Adipose tissue (tissue), 3 donors: ENCODE results near the gene PTPMT1. TPM values are rescaled to one million over a fixed set of nuclear protein-coding genes. Genes with fewer than 3 reads are reported as not detected.
"Not testable (repeated sequence)": the region's sequence is repeated elsewhere in the genome, so short reads cannot be mapped to it uniquely, and the experiment has no call there.

Experiments used
- H3K27ac ChIP-seq: one replicate; pipeline ENCODE4 v1.5.1; 2013; ENCODE audit warnings: low read depth, low read length
- WGBS, 3 donors: extraction: QIAGEN DNeasy Blood & Tissue Kit; methylation state at CpG; one replicate each; pipeline ENCODE4 v1.1.7; 2013; 5-methylcytosine and 5-hydroxymethylcytosine counted together
- polyA plus RNA-seq, 3 donors: library from polyadenylated mRNA; stranded (reverse); fragments of 200-250 nt; gene quantifications; one replicate each; pipeline ENCODE4 v1.2.3, GENCODE V29; 2013
- donor health status: healthy with polysubstance abuse.
- donor health status: Bipolar disorder and iron deficiency.
- donor health status: healthy.

PTPMT1 gene
- polyA plus RNA-seq, 3 donors: 39.0 to 75.4 (median 52.2) TPM

GRCh38 chr11:47539681-47540039 lies 25.7 kb upstream of the PTPMT1 start:
- WGBS, 3 donors: 18 to 60% (median 54%) methylated on average over 2 of the region's 2 CpGs
- H3K27ac ChIP-seq: no peak overlapping the region

DNA sequence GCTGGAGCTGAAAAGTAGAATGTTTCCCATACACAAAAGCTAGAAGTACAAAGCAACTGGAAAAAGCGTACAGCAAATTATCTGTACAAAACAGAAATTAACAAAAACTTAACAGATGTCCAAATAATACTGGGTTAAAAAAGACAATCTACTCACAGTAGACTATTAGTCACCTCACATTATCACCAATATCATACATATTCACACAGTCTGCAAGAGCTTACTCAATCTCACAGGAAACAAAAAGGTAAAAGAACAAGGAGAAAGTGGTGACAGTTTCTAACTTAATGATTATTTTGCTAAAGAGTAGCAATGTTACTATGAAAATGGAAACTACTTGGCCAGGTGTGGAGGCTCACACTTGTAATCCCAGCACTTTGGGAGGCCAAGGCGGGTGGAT lies 24.3 kb upstream of the PTPMT1 start:
- WGBS, 3 donors: 91 to 98% (median 94%) methylated on average over 2 of the region's 2 CpGs
- no peak overlapping the region for H3K27ac ChIP-seq

DNA sequence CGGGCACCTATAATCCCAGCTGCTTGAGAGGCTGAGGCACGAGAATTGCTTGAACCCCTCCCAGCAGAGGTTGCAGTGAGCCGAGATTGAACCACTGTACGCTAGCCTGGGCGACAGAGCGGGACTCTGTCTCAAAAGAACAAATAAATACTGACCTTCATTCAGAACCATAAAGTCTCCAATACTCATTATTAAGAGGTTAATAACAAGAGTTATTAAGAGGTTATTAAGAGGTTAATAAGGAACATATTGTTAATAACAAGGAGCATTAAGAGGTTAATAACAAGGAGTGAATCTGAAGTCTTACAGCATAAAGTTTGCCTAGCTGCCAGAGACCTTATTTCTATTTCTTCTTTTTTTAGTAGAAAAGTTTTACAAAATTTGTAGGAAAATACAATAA lies 20.1 kb upstream of the PTPMT1 start:
- no peak overlapping the region for H3K27ac ChIP-seq
- 96 to 98% (median 96%) methylated on average over 6 of the region's 6 CpGs for WGBS, 3 donors

DNA sequence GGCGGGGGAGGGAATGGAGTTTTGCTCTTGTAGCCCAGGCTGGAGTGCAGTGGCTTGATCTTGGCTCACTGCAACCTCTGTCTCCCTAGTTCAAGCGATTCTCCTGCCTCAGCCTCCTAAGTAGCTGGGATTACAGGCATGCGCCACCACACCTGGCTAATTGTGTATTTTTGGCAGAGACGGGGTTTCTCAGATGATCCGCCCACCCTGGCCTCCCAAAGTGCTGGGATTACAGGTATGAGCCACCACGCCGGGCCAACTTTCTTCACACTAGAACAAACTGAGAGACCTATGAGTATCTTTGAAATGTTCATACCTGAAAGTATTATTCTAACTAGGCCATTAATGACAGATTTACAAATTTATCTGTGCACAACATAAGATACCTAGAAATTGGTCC lies 19.1 kb upstream of the PTPMT1 start:
- WGBS, 3 donors: 94 to 95% (median 94%) methylated on average over 7 of the region's 7 CpGs
- H3K27ac ChIP-seq: not testable (repeated sequence)

- H3K27ac ChIP-seq: no peak overlapping the region
- WGBS, 3 donors: 67 to 77% (median 74%) methylated on average over 10 of the region's 10 CpGs
Observed at GRCh38 chr11:47550288-47551047, 14.9 kb upstream of the PTPMT1 start.

DNA sequence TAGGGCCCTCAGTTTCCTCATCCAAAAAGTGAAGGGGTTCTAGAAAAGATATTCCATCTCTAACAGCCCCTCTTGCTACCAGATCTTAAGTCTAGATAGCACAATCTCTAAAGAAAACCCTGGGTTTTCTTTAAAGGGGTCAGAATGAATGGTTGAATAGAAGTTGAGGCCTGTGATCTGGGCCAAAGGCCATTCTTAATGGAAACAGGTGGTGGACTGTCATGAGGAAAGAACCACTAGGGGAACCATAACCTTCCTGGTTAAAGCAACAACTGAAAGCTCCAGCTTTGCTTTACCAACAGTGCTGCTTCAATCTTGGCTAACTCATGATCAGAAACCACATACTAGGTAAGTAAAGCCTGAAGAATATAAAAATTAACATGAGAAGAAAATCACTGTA lies 14.3 kb upstream of the PTPMT1 start:
- no peak overlapping the region for H3K27ac ChIP-seq

GRCh38 chr11:47552056-47552565 lies 13.3 kb upstream of the PTPMT1 start:
- WGBS, 3 donors: 2% methylated on average over 22 of the region's 22 CpGs

DNA sequence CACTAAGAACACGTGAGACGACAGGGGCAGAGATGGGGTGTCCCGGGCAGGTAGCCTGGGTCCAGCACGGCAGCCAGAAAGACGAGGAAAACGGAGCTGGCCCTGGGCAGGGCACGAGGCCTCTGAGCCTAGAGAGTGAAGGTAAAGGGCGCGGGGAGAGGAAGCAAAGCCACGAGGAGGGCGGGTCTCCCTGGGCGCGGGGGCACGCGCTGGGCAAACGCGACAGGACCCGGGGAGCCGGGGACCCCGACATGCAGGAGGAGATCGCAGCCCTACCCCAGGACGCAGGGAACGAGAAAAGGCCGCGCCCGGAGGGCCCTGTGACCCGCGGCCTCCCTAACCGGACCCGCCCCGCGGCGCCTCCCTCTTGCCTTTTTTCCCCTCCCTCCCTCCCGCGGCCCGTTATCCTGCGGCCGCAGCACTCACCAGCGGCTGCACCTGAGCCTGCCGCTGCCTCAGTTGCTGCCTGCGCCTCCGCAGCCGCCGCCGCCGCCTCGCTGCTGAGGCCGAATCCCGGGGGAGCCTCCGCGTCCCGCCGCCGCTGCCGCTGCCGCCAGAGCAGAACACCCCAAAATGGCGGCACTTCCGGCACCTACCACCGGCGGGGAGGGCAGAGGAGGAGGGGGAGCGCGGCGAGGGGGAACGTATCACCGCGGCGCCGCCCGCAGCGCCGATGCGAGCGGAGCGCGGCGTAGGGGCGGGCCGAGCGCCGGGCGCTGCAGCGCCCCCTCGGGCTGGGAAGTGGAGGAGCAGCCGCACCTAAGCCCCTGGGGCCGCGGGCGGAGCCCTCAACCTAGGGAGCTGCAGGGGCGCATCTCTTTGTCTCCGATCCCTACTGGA lies 12.6 kb upstream of the PTPMT1 start, which contains the start of gene CELF1:
Gene CELF1, minus strand, starts transcription at position 567 of the 840 bp plus-strand sequence. CDS start 53,609 bp downstream, outside the sequence.
- H3K27ac ChIP-seq: peak within 1 kb of the TSS; percentile 34
- WGBS, 3 donors: 0 to 1% (median 0%) methylated on average over 63 to 88 of the region's 89 CpGs

More at GRCh38 chr11:47552056-47552565, 13.3 kb upstream of the PTPMT1 start:
- H3K27ac ChIP-seq: peak overlapping the region; percentile 34

GRCh38 chr11:47553406-47553743 lies 12.0 kb upstream of the PTPMT1 start:
- WGBS, 3 donors: 5 to 12% (median 8%) methylated on average over 9 of the region's 9 CpGs
- H3K27ac ChIP-seq: no peak overlapping the region

- 83 to 97% (median 97%) methylated on average over 11 to 12 of the region's 12 CpGs for WGBS, 3 donors
- not testable (repeated sequence) for H3K27ac ChIP-seq
Observed at GRCh38 chr11:47557004-47557403, 8.4 kb upstream of the PTPMT1 start.

GRCh38 chr11:47558695-47559094 lies 6.7 kb upstream of the PTPMT1 start:
- WGBS, 3 donors: 94 to 98% (median 96%) methylated on average over 1 of the region's 1 CpG
- H3K27ac ChIP-seq: no peak overlapping the region

DNA sequence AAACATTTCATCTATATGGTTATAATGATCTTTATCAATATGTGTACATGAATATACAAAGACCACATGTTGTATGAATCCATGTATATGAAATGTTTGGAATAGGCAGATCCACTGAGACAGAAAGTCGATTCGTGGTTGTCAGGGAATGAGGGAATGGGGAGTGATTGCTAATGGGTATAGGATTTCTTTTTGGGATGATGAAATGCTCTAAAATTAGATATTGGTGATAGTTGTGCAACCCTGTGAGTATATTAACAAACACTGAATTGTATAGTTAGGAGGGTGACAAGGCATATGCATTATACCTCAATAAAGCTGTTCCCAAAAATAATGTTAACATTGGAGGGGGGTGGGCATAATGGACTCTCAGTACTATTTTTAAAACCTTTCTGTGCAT lies 5.0 kb upstream of the PTPMT1 start:
- 60 to 83% (median 65%) methylated on average over 2 of the region's 2 CpGs for WGBS, 3 donors
- no peak overlapping the region for H3K27ac ChIP-seq

GRCh38 chr11:47562393-47562792 lies 3.0 kb upstream of the PTPMT1 start:
- not testable (repeated sequence) for H3K27ac ChIP-seq
- 74 to 98% (median 91%) methylated on average over 4 of the region's 4 CpGs for WGBS, 3 donors

DNA sequence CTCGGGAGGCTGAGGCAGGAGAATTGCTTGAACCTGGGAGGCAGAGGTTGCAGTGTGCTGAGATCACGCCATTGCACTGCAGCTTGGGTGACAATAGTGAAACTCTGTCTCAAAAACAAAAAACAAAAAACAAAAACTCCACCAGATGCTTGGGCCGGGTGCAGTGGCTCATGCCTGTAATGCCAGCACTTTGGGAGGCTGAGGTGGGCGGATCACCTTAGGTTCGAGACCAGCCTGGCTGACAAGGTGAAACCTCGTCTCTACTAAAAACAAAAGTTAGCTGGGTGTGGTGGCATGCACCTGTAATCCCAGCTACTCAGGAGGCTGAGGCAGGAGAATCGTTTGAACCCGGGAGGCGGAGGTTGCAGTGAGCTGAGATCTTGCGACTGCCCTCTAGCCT lies 1.0 kb upstream of the PTPMT1 start:
- 93 to 94% (median 93%) methylated on average over 10 of the region's 10 CpGs for WGBS, 3 donors
- not testable (repeated sequence) for H3K27ac ChIP-seq

DNA sequence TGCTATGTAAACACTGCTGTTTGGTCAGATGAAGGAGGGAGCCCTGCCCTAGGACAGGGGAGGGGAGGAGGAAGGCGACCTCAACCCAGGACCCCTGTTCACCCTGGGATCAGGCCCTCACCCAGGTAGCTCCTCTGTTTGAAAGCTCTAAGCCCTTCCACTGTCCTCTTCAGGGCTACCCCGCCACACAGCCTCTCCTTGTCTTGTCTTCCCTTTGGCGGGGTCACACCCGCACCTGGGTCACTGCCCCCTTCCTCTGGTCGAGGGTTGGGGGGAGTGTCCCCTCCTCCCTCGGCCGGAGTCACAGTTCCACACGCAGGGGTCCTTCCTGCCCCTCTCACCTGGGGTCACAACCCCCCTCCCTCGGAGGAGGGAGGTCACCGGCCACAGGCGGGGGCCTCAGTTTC lies 463 bp upstream of the PTPMT1 start:
- 8 to 10% (median 9%) methylated on average over 11 of the region's 11 CpGs for WGBS, 3 donors
- H3K27ac ChIP-seq: peak overlapping the region; percentile 68

GRCh38 chr11:47566149-47566698 lies 825 bp downstream of the PTPMT1 start:
- H3K27ac ChIP-seq: no peak overlapping the region
- WGBS, 3 donors: 23 to 28% (median 26%) methylated on average over 17 of the region's 17 CpGs

GRCh38 chr11:47569646-47570045 lies 4.2 kb downstream of the PTPMT1 start:
- 97 to 98% (median 98%) methylated on average over 7 of the region's 7 CpGs for WGBS, 3 donors

DNA sequence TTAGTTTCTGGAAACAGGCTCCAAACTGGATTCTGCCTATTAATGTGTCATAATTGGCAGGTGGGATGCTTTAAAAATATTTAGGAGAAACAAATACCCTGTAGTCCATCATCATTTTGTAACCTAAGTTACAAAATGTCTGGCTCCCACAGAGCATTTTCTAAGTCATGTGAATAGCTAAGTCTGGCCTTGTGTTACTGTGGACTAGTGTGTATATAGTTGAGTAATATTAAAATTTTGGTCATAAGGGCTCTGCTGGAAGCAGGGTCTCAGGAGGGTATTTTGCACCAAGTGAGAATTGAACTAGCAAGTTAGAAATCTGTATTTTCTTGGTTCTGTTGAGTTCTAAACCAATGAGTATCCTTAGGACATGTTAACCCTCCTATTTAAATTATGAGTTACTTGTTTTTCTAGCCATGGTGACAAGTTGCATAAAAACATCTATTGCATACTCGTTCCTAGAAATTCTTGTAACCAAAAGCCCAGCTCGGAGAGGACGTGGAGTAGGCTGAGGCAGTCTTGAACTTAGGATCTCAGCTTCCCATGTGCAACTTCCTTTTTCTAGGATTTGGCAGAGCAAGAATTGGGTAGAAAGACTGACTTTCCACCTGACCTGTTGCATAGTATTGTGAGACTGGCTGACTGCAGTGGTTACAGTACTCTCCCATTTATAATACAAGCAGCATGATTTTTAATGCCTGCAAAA lies 5.4 kb downstream of the PTPMT1 start:
- WGBS, 3 donors: 64 to 84% (median 66%) methylated on average over 3 of the region's 3 CpGs
- no peak overlapping the region for H3K27ac ChIP-seq

More at GRCh38 chr11:47569646-47570045, 4.2 kb downstream of the PTPMT1 start:
- no peak overlapping the region for H3K27ac ChIP-seq

- H3K27ac ChIP-seq: no peak overlapping the region
- 84 to 87% (median 85%) methylated on average over 4 of the region's 4 CpGs for WGBS, 3 donors
Observed at GRCh38 chr11:47571357-47571729, 5.9 kb downstream of the PTPMT1 start.
